ENCODE results near the gene GNAO1. TPM values are rescaled to one million over a fixed set of nuclear protein-coding genes. Genes with fewer than 3 reads are reported as not detected.

GNAO1 gene
- total RNA-seq, 1 donor from 2014 or later: 250 TPM

DNA sequence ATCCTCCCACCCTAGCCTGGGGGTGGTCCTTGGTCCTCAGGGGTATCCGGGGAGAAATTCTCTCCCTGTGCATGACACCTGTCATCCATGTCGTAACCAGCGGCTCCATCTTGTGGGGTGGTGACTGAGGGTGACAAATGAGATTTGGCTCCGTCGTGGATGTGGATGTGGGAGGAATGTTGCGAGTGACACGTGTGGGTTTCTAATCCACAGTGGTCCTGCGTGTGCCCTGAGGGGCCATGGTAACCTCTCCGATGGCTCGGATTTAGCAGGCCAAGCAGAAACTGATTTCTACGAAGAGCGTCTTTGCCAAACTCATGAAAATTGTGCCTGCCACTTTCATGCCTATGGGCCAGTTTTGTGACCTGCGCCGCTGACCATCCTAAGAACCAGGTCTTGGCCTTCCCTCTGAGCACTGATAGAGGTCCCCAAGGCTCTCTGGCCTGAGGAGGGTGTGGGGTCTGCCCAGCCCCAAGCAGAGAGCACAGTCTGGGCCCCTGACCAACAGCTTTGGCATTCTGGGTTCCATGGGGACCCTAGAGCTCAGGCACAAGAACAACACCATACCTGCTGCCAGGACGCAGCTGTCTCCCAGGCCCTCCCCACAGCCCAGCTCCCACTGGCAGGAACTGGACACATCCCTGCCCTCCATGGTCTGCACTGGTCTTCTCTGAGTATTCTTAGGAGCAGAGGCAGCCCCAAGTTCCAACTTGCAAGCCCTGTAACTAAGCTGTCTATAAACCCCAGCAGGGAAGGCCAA is 155.0 kb downstream of the GNAO1 start:
- Mint-ChIP-seq H3K4me3 (ENCODE audit: unreplicated experiment) (no peak overlapping the region), H3K27ac (ENCODE audit: unreplicated experiment) (peak overlapping the region; percentile 29), H3K36me3 (ENCODE audit: unreplicated experiment) (peaks cover 8% of the 10 kb centered on the region), H3K4me1 (ENCODE audit: low read depth, unreplicated experiment) (peaks cover 14% of the 10 kb centered on the region), H3K27me3 (ENCODE audit: unreplicated experiment) (peaks cover 24% of the 10 kb centered on the region), H3K9me3 (ENCODE audit: unreplicated experiment) (peaks cover 20% of the 10 kb centered on the region)
- TF ChIP-seq, protein P1, sequence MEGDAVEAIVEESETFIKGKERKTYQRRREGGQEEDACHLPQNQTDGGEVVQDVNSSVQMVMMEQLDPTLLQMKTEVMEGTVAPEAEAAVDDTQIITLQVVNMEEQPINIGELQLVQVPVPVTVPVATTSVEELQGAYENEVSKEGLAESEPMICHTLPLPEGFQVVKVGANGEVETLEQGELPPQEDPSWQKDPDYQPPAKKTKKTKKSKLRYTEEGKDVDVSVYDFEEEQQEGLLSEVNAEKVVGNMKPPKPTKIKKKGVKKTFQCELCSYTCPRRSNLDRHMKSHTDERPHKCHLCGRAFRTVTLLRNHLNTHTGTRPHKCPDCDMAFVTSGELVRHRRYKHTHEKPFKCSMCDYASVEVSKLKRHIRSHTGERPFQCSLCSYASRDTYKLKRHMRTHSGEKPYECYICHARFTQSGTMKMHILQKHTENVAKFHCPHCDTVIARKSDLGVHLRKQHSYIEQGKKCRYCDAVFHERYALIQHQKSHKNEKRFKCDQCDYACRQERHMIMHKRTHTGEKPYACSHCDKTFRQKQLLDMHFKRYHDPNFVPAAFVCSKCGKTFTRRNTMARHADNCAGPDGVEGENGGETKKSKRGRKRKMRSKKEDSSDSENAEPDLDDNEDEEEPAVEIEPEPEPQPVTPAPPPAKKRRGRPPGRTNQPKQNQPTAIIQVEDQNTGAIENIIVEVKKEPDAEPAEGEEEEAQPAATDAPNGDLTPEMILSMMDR (IDR thresholded peaks at IDR 0.05; ENCODE audit: partially characterized antibody, unreplicated experiment): no peak
- DNase-seq: no peak

DNA sequence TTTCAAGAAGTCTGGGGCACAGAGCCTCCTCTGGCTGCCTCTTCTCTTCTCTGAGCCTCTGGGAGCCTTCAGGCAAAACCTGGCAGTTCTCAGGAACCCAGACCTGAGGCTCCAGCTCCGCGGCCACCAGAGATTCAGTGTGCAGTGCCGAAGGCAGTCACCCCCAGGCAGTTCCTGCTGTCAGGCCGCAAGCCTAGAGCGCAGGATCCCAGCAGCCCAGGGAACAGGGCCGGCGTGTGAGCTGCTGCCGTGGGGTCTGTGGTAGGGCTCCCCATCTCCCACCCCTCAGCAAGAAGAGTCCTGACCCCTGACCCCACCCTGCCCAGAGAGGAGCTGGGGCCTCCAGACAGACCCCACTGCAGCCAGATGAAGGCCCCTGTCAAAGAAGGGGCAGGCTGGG is 155.9 kb downstream of the GNAO1 start:
- H3K27ac Mint-ChIP-seq (ENCODE audit: unreplicated experiment): peak overlapping the region; percentile 22
- H3K4me1 Mint-ChIP-seq (ENCODE audit: low read depth, unreplicated experiment): peaks cover 15% of the 10 kb centered on the region

DNA sequence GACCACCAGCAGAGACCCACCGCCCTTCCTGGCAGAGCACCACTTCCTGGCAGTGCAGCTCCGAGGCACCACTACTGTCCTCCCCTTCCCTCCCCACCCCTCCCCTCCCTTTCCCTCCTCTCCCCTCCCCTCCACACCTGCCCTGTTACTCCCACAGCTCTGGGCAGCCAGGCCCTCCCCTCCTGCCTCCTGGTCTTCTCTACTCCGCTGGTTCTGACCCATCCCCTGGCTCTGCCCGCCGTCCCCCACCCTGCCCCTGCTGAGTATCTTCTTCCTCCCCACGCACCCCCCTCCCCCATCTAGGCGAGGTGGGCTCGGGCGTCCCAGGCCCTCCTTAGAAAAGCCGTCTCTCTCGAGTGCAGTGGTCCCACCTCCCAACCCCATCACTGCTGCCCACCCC is 156.4 kb downstream of the GNAO1 start:
- Mint-ChIP-seq H3K27me3 (ENCODE audit: unreplicated experiment) (peaks cover 26% of the 10 kb centered on the region), H3K27ac (ENCODE audit: unreplicated experiment) (no peak overlapping the region), H3K9me3 (ENCODE audit: unreplicated experiment) (peaks cover 22% of the 10 kb centered on the region), H3K4me3 (ENCODE audit: unreplicated experiment) (no peak overlapping the region), H3K36me3 (ENCODE audit: unreplicated experiment) (peaks cover 9% of the 10 kb centered on the region), H3K4me1 (ENCODE audit: low read depth, unreplicated experiment) (peaks cover 15% of the 10 kb centered on the region)
- no peak for DNase-seq
- TF ChIP-seq, protein P1 (IDR thresholded peaks at IDR 0.05; ENCODE audit: partially characterized antibody, unreplicated experiment): no peak

More for the DNA sequence above, 155.9 kb downstream of the GNAO1 start:
- H3K36me3 Mint-ChIP-seq (ENCODE audit: unreplicated experiment): peaks cover 9% of the 10 kb centered on the region
- TF ChIP-seq, protein P1 (IDR thresholded peaks at IDR 0.05; ENCODE audit: partially characterized antibody, unreplicated experiment): no peak
- no peak overlapping the region for H3K4me3 Mint-ChIP-seq (ENCODE audit: unreplicated experiment)
- peaks cover 22% of the 10 kb centered on the region for H3K9me3 Mint-ChIP-seq (ENCODE audit: unreplicated experiment)
- no peak for DNase-seq
- peaks cover 27% of the 10 kb centered on the region for H3K27me3 Mint-ChIP-seq (ENCODE audit: unreplicated experiment)

DNA sequence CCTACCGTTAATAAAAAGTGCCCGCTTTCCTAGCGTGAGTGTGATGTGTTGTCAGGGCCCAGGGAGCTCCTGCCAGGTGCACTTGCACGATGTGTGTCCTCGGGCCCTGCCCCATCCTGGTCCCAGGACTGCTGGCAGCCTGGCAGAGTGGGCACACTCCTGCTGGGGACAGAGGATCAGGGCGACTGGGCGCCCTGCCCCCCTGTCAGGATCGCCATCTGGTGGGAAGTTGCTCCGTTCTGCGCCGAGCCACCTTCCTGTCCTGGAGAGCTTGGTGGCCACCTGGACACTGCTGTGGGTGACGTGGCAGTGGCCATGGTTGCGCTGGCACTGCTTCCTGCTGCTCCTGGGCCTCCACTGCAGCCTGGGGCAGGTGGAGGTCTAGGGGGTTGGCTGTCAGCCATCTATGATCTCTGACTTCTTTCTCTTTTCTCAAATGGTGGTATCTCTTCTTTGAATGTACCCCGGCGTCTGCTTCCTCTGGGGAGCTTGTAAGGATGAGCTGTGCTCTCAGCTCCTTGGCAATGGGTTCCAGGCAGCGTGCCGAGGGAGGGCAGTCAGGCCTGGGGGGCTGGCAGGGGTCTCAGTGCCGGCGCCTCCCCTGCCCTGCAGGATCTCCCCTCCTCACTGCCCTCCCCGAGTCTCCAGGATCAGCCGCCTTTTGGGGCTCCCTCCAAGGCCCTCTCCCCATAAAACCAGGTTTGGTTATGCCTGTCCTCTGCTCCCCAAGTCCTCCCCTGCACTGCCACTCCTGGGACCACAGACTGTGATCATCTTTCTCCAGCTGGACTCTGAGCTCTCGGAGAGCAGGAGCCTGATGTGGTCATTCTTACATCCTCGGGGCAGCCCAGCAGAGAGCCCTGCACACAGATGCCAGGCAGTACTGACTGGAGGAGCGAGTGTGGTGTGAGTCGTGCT is 157.1 kb downstream of the GNAO1 start:
- H3K4me3 Mint-ChIP-seq (ENCODE audit: unreplicated experiment): no peak overlapping the region
- peaks cover 9% of the 10 kb centered on the region for H3K36me3 Mint-ChIP-seq (ENCODE audit: unreplicated experiment)
- TF ChIP-seq, protein P1 (IDR thresholded peaks at IDR 0.05; ENCODE audit: partially characterized antibody, unreplicated experiment): no peak
- H3K9me3 Mint-ChIP-seq (ENCODE audit: unreplicated experiment): peaks cover 21% of the 10 kb centered on the region
- H3K4me1 Mint-ChIP-seq (ENCODE audit: low read depth, unreplicated experiment): peaks cover 15% of the 10 kb centered on the region
- peaks cover 22% of the 10 kb centered on the region for H3K27me3 Mint-ChIP-seq (ENCODE audit: unreplicated experiment)
- DNase-seq: no peak
- peak overlapping the region; percentile 64 for H3K27ac Mint-ChIP-seq (ENCODE audit: unreplicated experiment)
